Right lobe of liver (tissue), 6 donors: Measurements from ENCODE around the gene LZTR1. TPM values are rescaled to one million over a fixed set of nuclear protein-coding genes. Genes with fewer than 3 reads are reported as not detected.

Source experiments
- ATAC-seq, 4 donors: fragments of 200-7000 bp; cut with Tn5 transposase; one replicate each; pipeline ENCODE4 v1.9.1; 2020; ENCODE audit warnings: mild to moderate bottlenecking in 4 of 4, moderate library complexity in 4 of 4
- DNase-seq, 3 donors: peaks; one replicate each; pipeline ENCODE4 v3.0.0-alpha.2; 2020
- H3K27ac ChIP-seq, 3 donors: fragments of 200-600 bp; one replicate each; pipeline ENCODE4 v1.8.0; 2022
- H3K27me3 ChIP-seq, 2 donors: fragments of 200-600 bp; one replicate each; pipeline ENCODE4 v1.8.0; 2022
- H3K36me3 ChIP-seq, 4 donors: fragments of 200-600 bp; sonication (generic) in 1 of 4; one replicate each; pipeline versions ENCODE4 v1.5.1 to v1.8.0; 2017 to 2022; ENCODE audit warnings: control low read depth in 1 of 4
- H3K4me1 ChIP-seq, 4 donors: fragments of 200-600 bp; sonication (generic) in 1 of 4; one replicate each; pipeline versions ENCODE4 v1.5.1 to v1.8.0; 2017 to 2022; ENCODE audit warnings: control low read depth in 1 of 4
- H3K4me3 ChIP-seq, 3 donors: fragments of 200-600 bp; one replicate each; pipeline ENCODE4 v1.8.0; 2022
- H3K9me3 ChIP-seq, 4 donors: fragments of 200-600 bp; sonication (generic) in 1 of 4; one replicate each; pipeline versions ENCODE4 v1.5.1 to v1.8.0; 2017 to 2022; ENCODE audit warnings: control low read depth in 1 of 4
- CTCF ChIP-seq, 4 donors: fragments of 200-600 bp in 3 of 4; fragments of 450-650 bp in 1 of 4; IDR thresholded peaks; one replicate each; pipeline versions ENCODE4 v1.5.1 to v1.8.0; 2016 to 2022; ENCODE audit warnings: antibody characterized with exemption in 4 of 4, mild to moderate bottlenecking in 2 of 4
- POLR2A ChIP-seq: fragments of 450-650 bp; IDR thresholded peaks from one replicate; pipeline ENCODE4 v1.6.1; 2017; ENCODE audit warnings: antibody characterized with exemption, mild to moderate bottlenecking
- WGBS: methylation state at CpG from one replicate; pipeline ENCODE4 v1.1.6; 2018; ENCODE audit warnings: low coverage, low lambda C conversion rate; ENCODE audit not compliant: insufficient coverage; ENCODE audit errors: missing lambda C conversion rate; 5-methylcytosine and 5-hydroxymethylcytosine counted together
- intact Hi-C, 2 donors: fragments of 100-400 bp; cut with DNase I; formaldehyde crosslinking; loops; one replicate each; pipeline versions ENCODE4 v1.11.2 to v1.14.1; 2022
- total RNA-seq, 6 experiments: library from RNA; depleted of rRNA in 2 of 6; stranded (reverse); fragments of >200 nt in 2 of 6; fragmentation: NEBNext Ultra II Directional in 3 of 6; extraction: Animal tissue kit (Norgen Biotek cat#: 25700) in 3 of 6; gene quantifications; one replicate each; pipeline versions ENCODE4 v1.1.0 to v1.2.4, GENCODE V29; 2016 to 2023
- donor health status: DM: no; HTN: yes; CAD: no.
- donor health status: DM: no; HTN: no; CAD: no.
- donor health status: DM: no; HTN: no; CAD: no.
- donor health status: DM: no; HTN: yes; CAD: no.
- donor health status: DM: no; HTN: yes; CAD: no.

LZTR1 gene
- total RNA-seq, 6 experiments from 2014 or later = 22.7 to 33.3 (median 27.0) TPM

DNA sequence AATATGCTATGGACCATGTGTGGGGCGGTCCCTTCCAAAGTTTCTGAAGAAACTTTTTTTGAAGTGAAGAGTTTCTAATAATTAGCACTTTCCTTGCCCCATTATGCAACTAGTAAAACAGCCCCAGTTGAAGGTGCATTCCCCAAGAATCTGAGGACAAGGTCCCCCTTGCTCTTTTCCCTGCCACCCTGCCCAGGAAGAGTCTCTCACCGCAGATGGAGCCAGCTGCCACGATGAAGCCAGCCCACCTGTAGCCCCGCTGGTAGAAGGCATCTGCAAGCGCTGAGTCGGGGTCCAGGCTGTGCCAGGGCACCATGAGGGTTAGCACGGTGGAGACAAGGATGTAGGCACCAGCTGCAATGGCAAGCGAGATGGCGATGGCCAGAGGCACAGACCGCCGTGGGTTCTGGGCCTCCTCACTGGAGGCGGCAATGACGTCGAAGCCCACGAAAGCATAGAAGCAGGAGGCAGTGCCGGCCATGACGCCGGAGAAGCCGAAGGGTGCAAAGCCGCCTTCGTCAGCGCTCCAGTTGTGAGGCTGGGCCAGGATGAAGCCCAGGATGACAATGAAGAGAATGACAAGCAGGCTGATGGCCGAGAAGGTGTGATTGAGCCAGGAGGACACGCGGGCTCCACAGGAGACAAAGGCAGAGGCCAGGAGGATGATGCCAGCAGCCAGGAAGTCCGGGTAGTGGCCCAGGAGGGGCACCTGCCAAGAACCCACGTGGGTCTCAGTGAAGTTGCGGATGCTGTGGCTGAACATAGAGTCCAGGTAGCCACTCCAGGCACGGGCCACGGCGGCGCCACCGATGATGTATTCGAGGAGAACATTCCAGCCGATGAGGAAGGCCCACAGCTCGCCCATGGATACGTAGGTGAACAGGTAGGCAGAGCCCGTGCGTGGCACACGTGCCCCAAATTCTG lies 48.8 kb downstream of the LZTR1 start:
- Histone ChIP-seq H3K27me3 (no peaks in the 10 kb centered on the region), H3K27ac (no peak overlapping the region), H3K36me3 (no peaks in the 10 kb centered on the region), H3K4me1 (no peaks in the 10 kb centered on the region), H3K9me3 (no peaks in the 10 kb centered on the region), H3K4me3 (no peak overlapping the region)
- TF ChIP-seq CTCF (IDR thresholded peaks at IDR 0.05) = no peak
- no peak for TF ChIP-seq POLR2A
- ATAC-seq (no peak), DNase-seq (no peak)
- WGBS = 86% methylated on average over 18 of the region's 40 CpGs
- intact Hi-C loops = no loop called here

DNA sequence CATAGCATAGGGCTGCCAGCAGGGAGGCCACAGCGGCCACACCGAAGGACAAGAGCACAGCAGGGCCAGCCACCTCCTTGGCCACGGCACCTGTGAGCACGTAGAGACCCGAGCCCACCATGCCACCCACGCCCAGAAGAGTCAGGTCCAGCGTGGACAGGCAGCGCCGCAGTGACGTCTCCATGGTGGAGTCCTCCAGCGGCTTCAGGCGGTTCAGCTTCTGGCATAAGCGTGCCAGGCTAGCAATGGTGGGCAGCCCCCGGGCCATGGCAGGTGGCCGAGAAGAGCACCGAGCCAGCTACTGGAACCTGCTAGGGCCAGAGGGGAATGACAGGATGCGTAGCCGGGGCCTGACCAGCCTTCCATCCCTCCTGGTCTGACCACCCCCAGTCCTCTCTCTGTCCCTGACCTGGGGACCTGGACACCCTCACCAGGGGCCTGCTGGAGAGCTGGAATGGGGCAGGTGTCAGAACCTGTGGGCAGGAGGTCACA lies 49.5 kb downstream of the LZTR1 start:
- intact Hi-C loops = no loop called here

GRCh38 chr22:21032037-21032867 lies 50.2 kb downstream of the LZTR1 start, which contains the start of gene SLC7A4:
Gene SLC7A4 (minus strand): TSS chr22:21032561. CDS start chr22:21031812, 749 bp downstream.
- peak within 1 kb of the TSS in 1 of 3 donors; percentile 26 for H3K4me3 ChIP-seq
- ATAC-seq (peak in 2 of 4 donors; percentile 14 to 20), DNase-seq (no peak)
- intact Hi-C loops = no loop called here
- no CpG with 5 or more reads among the region's 59 CpGs for WGBS
- no peaks in the 10 kb centered on the region for H3K9me3 ChIP-seq
- TF ChIP-seq CTCF (IDR thresholded peaks at IDR 0.05) (no peak), POLR2A (no peak)
- H3K36me3 ChIP-seq = no peaks in the 10 kb centered on the region
- no peaks in the 10 kb centered on the region for H3K4me1 ChIP-seq
- no peak within 1 kb of the TSS for H3K27ac ChIP-seq
- H3K27me3 ChIP-seq = no peaks in the 10 kb centered on the region

More for the DNA sequence above, 49.5 kb downstream of the LZTR1 start:
- no peak overlapping the region for H3K27ac ChIP-seq
- no peak for ATAC-seq
- no peaks in the 10 kb centered on the region for H3K27me3 ChIP-seq
- DNase-seq = no peak
- no peaks in the 10 kb centered on the region for H3K36me3 ChIP-seq
- H3K9me3 ChIP-seq = no peaks in the 10 kb centered on the region
- WGBS = no CpG with 5 or more reads among the region's 18 CpGs
- no peaks in the 10 kb centered on the region for H3K4me1 ChIP-seq
- TF ChIP-seq CTCF (IDR thresholded peaks at IDR 0.05) (no peak), POLR2A (no peak)
- no peak overlapping the region for H3K4me3 ChIP-seq

GRCh38 chr22:21032868-21033688 lies 51.0 kb downstream of the LZTR1 start:
- no peak overlapping the region for H3K27ac ChIP-seq
- DNase-seq (no peak), ATAC-seq (no peak)
- no peak overlapping the region for H3K4me3 ChIP-seq
- 79% methylated on average over 8 of the region's 12 CpGs for WGBS
- no peaks in the 10 kb centered on the region for H3K4me1 ChIP-seq
- no peak for TF ChIP-seq CTCF (IDR thresholded peaks at IDR 0.05)
- TF ChIP-seq POLR2A = no peak
- no peaks in the 10 kb centered on the region for H3K36me3 ChIP-seq
- no peaks in the 10 kb centered on the region for H3K27me3 ChIP-seq
- intact Hi-C loops = no loop called here
- H3K9me3 ChIP-seq = no peaks in the 10 kb centered on the region
